C4-2B (cell line): ENCODE measurements around the gene FAM89B.
"Not testable (repeated sequence)": the region's sequence is repeated elsewhere in the genome, so short reads cannot be mapped to it uniquely, and the experiment has no call there.

Source experiments
- H3K27ac ChIP-seq: fragments of 450-650 bp; 2 replicates; pipeline ENCODE4 v1.5.1; 2017
- CTCF ChIP-seq: fragments of 450-650 bp; conservative IDR thresholded peaks from 2 replicates; pipeline ENCODE4 v1.5.1; 2017; ENCODE audit warnings: mild to moderate bottlenecking
- ZFX ChIP-seq: fragments of 450-650 bp; IDR thresholded peaks from 2 replicates; pipeline ENCODE4 v1.6.1; 2017

Gene FAM89B

GRCh38 chr11:65572356-65573051, at the start of gene FAM89B:
Gene FAM89B, plus strand, starts transcription at chr11:65572538. Its CDS starts 132 bp downstream, at chr11:65572670.
- TF ChIP-seq CTCF, result no peak
- peak; percentile 84; the same call in 1 of the 2 replicates for TF ChIP-seq ZFX
- H3K27ac ChIP-seq, result peak within 1 kb of the TSS; percentile 84

DNA sequence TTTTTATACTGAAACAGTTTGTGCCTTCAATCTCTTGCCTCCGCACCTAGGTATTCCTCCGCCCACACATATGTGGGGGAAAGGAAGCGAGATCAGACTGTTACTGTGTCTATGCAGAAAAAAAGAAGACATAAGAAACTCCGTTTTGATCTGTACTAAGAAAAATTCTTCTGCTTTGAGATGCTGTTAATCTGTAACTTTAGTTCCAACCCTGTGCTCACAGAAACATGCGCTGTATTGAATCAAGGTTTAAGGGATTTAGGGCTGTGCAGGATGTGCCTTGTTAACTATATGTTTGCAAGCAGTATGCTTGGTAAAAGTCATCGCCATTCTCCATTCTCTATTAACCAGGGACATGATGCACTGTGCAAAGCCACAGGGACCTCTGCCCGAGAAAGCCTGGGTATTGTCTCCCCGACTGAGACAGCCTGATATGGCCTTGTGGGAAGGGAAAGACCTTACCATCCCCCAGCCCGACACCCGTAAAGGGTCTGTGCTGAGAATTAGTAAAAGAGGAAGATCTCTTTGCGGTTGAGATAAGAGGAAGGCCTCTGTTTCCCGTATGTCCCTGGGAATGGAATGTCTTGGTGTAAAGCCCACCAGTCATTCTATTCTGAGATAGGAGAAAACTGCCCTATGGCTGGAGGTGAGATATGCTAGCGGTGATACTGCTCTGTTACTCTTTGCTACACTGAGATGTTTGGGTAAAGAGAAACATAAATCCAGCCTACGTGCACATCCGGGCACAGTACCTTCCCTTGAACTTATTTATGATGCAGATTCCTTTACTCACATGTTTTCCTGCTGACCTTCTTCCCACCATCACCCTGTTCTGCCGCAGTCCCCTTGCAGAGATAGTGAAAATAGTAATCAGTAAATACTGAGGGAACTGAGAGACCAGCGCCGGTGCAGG, 49.4 kb upstream of the FAM89B start:
- H3K27ac ChIP-seq, result not testable (repeated sequence)

DNA sequence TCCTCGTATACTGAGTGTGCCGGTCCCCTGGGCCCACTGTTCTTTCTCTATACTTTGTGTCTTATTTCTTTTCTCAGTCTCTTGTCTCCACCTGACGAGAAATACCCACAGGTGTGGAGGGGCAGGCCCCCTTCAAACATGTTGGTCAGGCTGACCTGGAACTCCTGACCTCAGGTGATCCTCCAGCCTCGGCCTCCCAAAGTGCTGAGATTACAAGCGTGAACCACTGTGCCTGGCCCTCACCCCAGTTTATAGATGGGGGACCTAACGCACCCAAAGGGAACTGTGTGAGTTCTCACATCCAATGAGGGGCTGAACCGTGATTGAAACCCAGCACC, 48.7 kb upstream of the FAM89B start:
- not testable (repeated sequence) for H3K27ac ChIP-seq

- H3K27ac ChIP-seq, result no peak overlapping the region
Measured at GRCh38 chr11:65524014-65524740, 48.2 kb upstream of the FAM89B start.

GRCh38 chr11:65524741-65525545, 47.4 kb upstream of the FAM89B start, which contains the start of gene SCYL1:
Gene SCYL1, plus strand, starts transcription at chr11:65525083. Its CDS starts 71 bp downstream, at chr11:65525154.
- H3K27ac ChIP-seq, result peak within 1 kb of the TSS; percentile 98

More at GRCh38 chr11:65524014-65524740, 48.2 kb upstream of the FAM89B start:
- TF ChIP-seq ZFX (no peak), CTCF (no peak)

GRCh38 chr11:65525546-65526480, 46.5 kb upstream of the FAM89B start:
- 0 out of 2 replicates have a peak, but pooled peaks have one; percentile 58 for TF ChIP-seq ZFX
- TF ChIP-seq CTCF, result no peak
- peak overlapping the region; percentile 98 for H3K27ac ChIP-seq

More at GRCh38 chr11:65524741-65525545, 47.4 kb upstream of the FAM89B start, which contains the start of gene SCYL1:
- TF ChIP-seq ZFX (peak; percentile 100), CTCF (no peak)

GRCh38 chr11:65526744-65527143, 45.6 kb upstream of the FAM89B start:
- no peak for TF ChIP-seq ZFX
- no peak for TF ChIP-seq CTCF
- H3K27ac ChIP-seq, result peak overlapping the region; percentile 98; the same call in 1 of the 2 replicates
